ENCODE measurements around the gene ORAI3. TPM values are rescaled to one million over a fixed set of nuclear protein-coding genes. Genes with fewer than 3 reads are reported as not detected.

The ORAI3 gene
- total and polyA plus RNA-seq, 2 experiments from 2014 or later = 52.5 to 54.0 TPM

DNA sequence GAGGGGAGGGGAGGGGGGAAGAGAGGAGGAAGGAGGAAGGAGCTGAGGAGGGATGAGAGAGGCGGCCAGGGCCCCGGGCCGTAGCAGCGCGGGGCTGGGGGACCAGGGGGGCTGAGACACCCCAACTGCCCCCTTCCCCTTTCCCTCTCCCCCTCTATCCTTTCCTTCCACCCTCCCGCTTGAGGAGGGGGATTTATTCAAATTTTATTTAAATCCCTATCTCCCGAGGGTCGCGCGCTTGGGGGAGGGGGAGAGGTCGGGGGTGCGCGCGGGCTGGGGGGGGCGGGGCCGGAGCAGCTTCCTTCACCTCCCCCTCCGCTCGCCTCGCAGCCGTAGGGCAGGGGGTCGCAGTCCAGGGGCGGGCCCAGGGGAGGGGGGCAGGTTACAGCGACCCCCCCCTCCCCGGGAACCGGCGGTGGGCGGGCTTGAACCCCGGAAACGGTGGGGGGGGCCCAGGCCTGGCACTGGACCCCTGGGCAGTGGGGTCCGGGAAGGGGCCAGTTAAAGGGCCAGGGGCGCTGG lies 25.3 kb upstream of the ORAI3 start, which contains the start of gene FBXL19:
Gene FBXL19 (plus strand): TSS at position 19 of the 522 bp plus-strand sequence. CDS start 2,183 bp downstream, outside the sequence.
- Histone ChIP-seq H4K20me1 (ENCODE audit: insufficient read depth, poor library complexity, severe bottlenecking) (peaks cover 3% of the 10 kb centered on the region), H2AFZ (peak within 1 kb of the TSS; percentile 26), H3K27me3 (no peaks in the 10 kb centered on the region), H3K79me2 (peaks cover 20% of the 10 kb centered on the region), H3K36me3 (replicated peaks; ENCODE audit: insufficient read depth, low read depth) (no peaks in the 10 kb centered on the region), H3K9me2 (replicated peaks; ENCODE audit: insufficient read depth) (no peaks in the 10 kb centered on the region), H3K9me3 (ENCODE audit: low read depth) (no peaks in the 10 kb centered on the region), H3K4me2 (peak within 1 kb of the TSS; percentile 93), H3K4me3 (peak within 1 kb of the TSS; percentile 71), H3K4me1 (ENCODE audit: insufficient read depth) (peaks cover 5% of the 10 kb centered on the region), H3K27ac (peak within 1 kb of the TSS; percentile 91)
- DNase-seq (ENCODE audit: low spot score) = peak; percentile 57
- TF ChIP-seq, protein P1, sequence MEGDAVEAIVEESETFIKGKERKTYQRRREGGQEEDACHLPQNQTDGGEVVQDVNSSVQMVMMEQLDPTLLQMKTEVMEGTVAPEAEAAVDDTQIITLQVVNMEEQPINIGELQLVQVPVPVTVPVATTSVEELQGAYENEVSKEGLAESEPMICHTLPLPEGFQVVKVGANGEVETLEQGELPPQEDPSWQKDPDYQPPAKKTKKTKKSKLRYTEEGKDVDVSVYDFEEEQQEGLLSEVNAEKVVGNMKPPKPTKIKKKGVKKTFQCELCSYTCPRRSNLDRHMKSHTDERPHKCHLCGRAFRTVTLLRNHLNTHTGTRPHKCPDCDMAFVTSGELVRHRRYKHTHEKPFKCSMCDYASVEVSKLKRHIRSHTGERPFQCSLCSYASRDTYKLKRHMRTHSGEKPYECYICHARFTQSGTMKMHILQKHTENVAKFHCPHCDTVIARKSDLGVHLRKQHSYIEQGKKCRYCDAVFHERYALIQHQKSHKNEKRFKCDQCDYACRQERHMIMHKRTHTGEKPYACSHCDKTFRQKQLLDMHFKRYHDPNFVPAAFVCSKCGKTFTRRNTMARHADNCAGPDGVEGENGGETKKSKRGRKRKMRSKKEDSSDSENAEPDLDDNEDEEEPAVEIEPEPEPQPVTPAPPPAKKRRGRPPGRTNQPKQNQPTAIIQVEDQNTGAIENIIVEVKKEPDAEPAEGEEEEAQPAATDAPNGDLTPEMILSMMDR (IDR thresholded peaks at IDR 0.05; ENCODE audit: poor library complexity) = no peak
- no peak for TF ChIP-seq EZH2 (IDR thresholded peaks at IDR 0.05; ENCODE audit: borderline replicate concordance)
- TF ChIP-seq EZH2phosphoT487 (IDR thresholded peaks at IDR 0.05; ENCODE audit: low read depth, severe bottlenecking, unreplicated experiment) = no peak
- WGBS (ENCODE audit: low lambda C conversion rate, missing lambda C conversion rate) = no CpG with 5 or more reads among the region's 31 CpGs

DNA sequence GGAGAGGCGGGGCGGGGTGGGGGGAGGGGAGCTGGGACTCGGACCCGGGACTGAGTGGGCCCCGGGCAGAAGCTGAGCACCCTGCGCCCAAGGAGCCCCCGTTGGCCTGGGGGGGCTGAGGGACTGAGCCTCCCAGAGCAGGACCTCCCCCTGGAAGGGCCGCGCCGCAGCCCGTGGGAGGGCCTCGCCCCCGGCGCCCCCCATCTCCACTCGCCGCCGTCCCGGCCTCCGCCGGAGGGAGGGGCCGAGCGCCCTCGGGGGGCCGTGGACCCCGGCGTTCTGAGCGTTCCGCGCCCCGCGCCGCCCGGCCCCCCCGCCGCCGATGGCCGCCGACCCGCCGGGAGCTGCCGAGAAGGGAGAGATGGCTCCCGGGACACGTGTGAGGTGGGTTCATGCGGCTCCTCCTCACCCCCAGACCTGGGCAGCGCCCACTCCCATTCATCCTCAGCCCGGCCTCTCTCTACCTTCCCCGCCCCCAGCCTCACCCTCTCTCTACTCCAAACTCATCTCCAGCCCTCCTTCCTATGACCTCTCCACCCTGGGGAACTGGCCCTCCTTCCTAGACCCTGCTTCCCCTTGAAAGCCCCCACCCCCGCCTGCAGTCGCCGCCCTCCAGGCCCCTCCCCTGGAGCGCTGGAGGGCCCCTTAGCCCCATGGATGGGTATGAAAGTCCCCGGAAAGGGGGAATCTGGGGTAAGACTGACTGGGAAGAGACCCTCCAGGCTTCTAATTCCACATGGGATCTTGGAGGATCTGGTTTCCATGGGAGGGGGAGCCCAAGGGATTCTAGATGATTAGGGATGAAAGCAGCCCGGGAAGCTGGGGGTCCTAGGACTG lies 24.6 kb upstream of the ORAI3 start:
- Histone ChIP-seq H3K36me3 (replicated peaks; ENCODE audit: insufficient read depth, low read depth) (no peaks in the 10 kb centered on the region), H3K79me2 (peaks cover 20% of the 10 kb centered on the region), H3K4me2 (peak overlapping the region; percentile 93), H3K4me1 (ENCODE audit: insufficient read depth) (peaks cover 5% of the 10 kb centered on the region), H4K20me1 (ENCODE audit: insufficient read depth, poor library complexity, severe bottlenecking) (peaks cover 3% of the 10 kb centered on the region), H2AFZ (no peak overlapping the region), H3K27me3 (no peaks in the 10 kb centered on the region), H3K27ac (peak overlapping the region; percentile 32), H3K9me2 (replicated peaks; ENCODE audit: insufficient read depth) (no peaks in the 10 kb centered on the region), H3K9me3 (ENCODE audit: low read depth) (no peaks in the 10 kb centered on the region), H3K4me3 (peak overlapping the region; percentile 71)
- WGBS (ENCODE audit: low lambda C conversion rate, missing lambda C conversion rate) = 4% methylated on average over 10 of the region's 53 CpGs
- DNase-seq (ENCODE audit: low spot score) = peak; percentile 38
- TF ChIP-seq, protein P1 (IDR thresholded peaks at IDR 0.05; ENCODE audit: poor library complexity) = no peak
- TF ChIP-seq EZH2phosphoT487 (IDR thresholded peaks at IDR 0.05; ENCODE audit: low read depth, severe bottlenecking, unreplicated experiment) (no peak), EZH2 (IDR thresholded peaks at IDR 0.05; ENCODE audit: borderline replicate concordance) (no peak)

DNA sequence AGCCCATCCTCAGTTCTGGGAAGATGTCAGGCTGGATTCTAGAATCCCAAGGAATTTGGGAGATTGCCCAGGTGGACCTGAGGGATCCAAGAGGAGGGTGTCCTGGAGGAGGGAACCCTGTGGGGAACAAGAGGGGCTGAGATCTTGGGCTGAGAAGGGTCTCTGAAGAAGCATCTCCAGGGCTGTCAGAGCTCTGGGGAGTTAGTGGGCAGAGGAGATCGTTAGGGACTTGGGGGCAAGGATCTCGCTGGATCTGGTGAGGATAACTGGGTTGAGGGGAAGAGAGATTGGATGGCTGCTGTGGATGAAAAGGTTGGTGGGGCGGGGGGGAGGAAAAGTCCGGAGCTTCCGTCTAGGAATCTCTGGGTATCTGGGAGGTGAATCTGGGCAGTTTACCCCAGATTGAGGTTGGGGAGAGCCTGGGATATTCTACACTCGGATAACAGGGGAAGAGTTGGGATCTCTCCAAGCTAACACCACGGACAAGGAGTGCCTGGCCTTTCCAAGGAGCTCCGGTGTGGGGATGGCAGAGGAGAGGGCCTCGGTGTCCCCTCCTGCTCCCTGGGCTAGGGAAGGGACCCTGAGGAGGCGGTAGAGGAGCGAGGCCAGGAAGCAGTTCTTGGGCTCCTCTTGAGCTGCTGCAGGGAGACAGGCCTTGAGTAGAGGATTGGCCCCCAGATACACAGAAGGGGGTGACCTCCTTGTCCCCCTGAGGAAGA lies 23.8 kb upstream of the ORAI3 start:
- H4K20me1 ChIP-seq (ENCODE audit: insufficient read depth, poor library complexity, severe bottlenecking) = peaks cover 3% of the 10 kb centered on the region
- DNase-seq (ENCODE audit: low spot score) = peak; percentile 8
- H2AFZ ChIP-seq = no peak overlapping the region
- peaks cover 5% of the 10 kb centered on the region for H3K4me1 ChIP-seq (ENCODE audit: insufficient read depth)
- no peaks in the 10 kb centered on the region for H3K9me3 ChIP-seq (ENCODE audit: low read depth)
- H3K79me2 ChIP-seq = peaks cover 20% of the 10 kb centered on the region
- H3K36me3 ChIP-seq (replicated peaks; ENCODE audit: insufficient read depth, low read depth) = no peaks in the 10 kb centered on the region
- H3K27ac ChIP-seq = no peak overlapping the region
- peak overlapping the region; percentile 71 for H3K4me3 ChIP-seq
- H3K27me3 ChIP-seq = no peaks in the 10 kb centered on the region
- H3K4me2 ChIP-seq = peak overlapping the region; percentile 93
- WGBS (ENCODE audit: low lambda C conversion rate, missing lambda C conversion rate) = 71% methylated on average over 10 of the region's 11 CpGs
- no peaks in the 10 kb centered on the region for H3K9me2 ChIP-seq (replicated peaks; ENCODE audit: insufficient read depth)
- TF ChIP-seq, protein P1 (IDR thresholded peaks at IDR 0.05; ENCODE audit: poor library complexity) = no peak
- TF ChIP-seq EZH2 (IDR thresholded peaks at IDR 0.05; ENCODE audit: borderline replicate concordance) (no peak), EZH2phosphoT487 (IDR thresholded peaks at IDR 0.05; ENCODE audit: low read depth, severe bottlenecking, unreplicated experiment) (no peak)
